Measurements from ENCODE around the gene ARPC5L. TPM values are rescaled to one million over a fixed set of nuclear protein-coding genes. Genes with fewer than 3 reads are reported as not detected.

ARPC5L gene
- total and polyA plus RNA-seq, 9 of the 15 experiments (the other 6 are each of a cell fraction or from before 2014, with no cell fraction given), result 25.4 to 113 (median 63.8) TPM

DNA sequence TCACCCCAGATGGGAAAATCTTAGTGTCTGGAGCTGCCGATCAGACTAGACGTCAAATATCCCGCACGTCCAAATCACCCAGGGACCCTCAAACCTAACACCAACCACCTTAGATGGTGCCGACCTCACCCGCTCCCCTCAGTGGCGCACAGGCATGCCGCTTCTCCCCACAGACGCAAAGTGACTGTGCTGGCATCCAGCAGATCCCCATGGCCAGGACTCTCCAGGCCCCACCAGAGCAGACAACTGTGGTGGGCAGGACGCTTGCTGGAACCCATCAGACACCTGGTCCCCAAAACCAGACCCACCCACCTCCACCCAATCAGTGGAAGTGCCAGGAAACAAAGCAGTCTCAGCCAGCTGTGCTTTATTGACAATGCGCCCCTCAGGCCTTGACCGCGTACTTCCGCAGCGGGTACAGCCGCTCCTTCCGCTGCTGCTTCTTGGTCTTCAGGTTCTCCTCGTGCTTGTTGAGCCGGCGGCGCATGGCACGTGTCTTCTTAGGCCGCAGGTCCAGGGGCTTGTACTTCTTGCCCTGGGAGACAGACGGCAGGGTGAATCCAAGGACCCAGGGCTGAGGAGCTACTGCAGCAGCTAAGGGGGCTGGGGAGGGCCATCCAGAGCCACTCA is 4.3 kb upstream of the ARPC5L start (continued):
- no peak for TF ChIP-seq ZNF143 (CRISPR knock-in tag; IDR thresholded peaks at IDR 0.05)

DNA sequence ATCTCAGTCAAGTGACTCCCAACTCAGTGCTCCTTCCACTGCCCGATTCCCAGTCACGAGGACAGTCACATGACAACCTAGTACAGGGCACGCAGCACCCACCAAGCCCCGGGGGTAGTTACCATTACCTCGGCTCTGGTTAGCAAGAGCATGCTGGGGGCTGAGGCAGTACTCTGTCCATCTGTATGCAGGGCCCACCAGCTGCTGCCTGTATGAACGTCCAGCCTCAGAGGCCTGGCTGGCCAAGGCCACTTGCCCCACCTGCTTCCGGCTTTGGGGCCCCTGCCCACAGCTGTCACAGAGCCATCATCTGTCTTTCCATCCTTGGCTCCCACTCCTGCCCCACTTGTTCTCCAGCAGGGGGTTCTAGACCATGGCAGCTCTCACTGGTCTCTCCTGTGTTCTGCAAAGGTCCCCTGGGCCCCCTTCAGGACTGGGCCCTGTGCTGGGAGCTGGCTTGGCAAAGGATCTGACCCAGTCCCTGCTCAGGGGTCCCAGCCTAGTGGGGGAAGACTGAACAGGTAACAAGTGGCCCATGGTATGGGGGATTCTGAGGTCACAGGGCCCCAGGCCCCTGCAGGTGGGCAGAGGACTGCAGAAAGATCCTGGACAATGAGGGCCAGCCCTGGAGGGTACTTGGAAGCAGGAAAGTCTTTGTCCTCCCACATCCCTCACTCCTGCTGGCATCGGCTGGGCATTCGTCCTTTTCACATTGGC is 3.4 kb upstream of the ARPC5L start:
- H3K9me1 ChIP-seq (ENCODE audit: control insufficient read depth, insufficient read depth, low read length), result peaks cover 15% of the 10 kb centered on the region
- peaks cover 55% of the 10 kb centered on the region for H3K79me2 ChIP-seq (ENCODE audit: control insufficient read depth, insufficient read depth, low read length)
- DNase-seq (ENCODE audit: extremely low read depth in 1 of 4, low spot score in 3 of 4), result no peak
- no peak for ATAC-seq
- H2AFZ ChIP-seq (ENCODE audit: low read depth, low read length), result no peak overlapping the region
- peaks cover 51% of the 10 kb centered on the region for H4K20me1 ChIP-seq (replicated peaks; ENCODE audit: control insufficient read depth, insufficient read depth, low read length)
- FAIRE-seq, result no peak
- WGBS (ENCODE audit: insufficient coverage, low coverage, missing lambda C conversion rate), result 89% methylated on average over 9 of the region's 9 CpGs
- peaks cover 19 to 62% of the 10 kb centered on the region in 2 experiments for H3K4me1 ChIP-seq (replicated peaks in 1 of 2; ENCODE audit: control insufficient read depth in 2 of 2, insufficient read depth in 2 of 2, low read length in 2 of 2)
- CTCF ChIA-PET (ENCODE audit: low intra/inter-chr PET ratio), result no interaction called here
- in situ Hi-C loops (cut with MboI), result no loop called here
- peak overlapping the region in 1 of 2 experiments; percentile 84; a peak in 2 of 4 replicates for H3K9ac ChIP-seq (ENCODE audit: insufficient read depth in 1 of 2, low read depth in 2 of 2, low read length in 2 of 2)
- no peaks in the 10 kb centered on the region; the same call in 1 of the 2 replicates for H3K9me3 ChIP-seq (replicated peaks; ENCODE audit: control insufficient read depth, insufficient read depth, low read depth, low read length)
- peaks cover 57% of the 10 kb centered on the region for H3K36me3 ChIP-seq (ENCODE audit: control insufficient read depth, insufficient read depth, low read length)
- H3K27ac ChIP-seq (ENCODE audit: extremely low read depth, low read depth, low read length), result no peak overlapping the region
- no peak overlapping the region for H3K4me3 ChIP-seq
- no peaks in the 10 kb centered on the region for H3K27me3 ChIP-seq (ENCODE audit: control insufficient read depth in 2 of 2, insufficient read depth in 2 of 2, low read length in 2 of 2)
- intact Hi-C loops (cut with micrococcal nuclease), result loop anchor here (5.0 kb wide), 1 partner anchor 34 kb away; no protein-coding TSS in a partner anchor
- H3K4me2 ChIP-seq (ENCODE audit: insufficient read depth, low read length), result no peak overlapping the region
- no TSS peak for BruUV-seq (replicated peaks)
- POLR2A ChIA-PET, result interaction anchor here (0.6 to 3.5 kb wide), 14 partner anchors 8 to 1846 kb away, joined by 3 to 16 read pairs (median 4); partner anchors contain the start of gene SCAI
- peak; percentile 11 for TF ChIP-seq PRPF4 (IDR thresholded peaks at IDR 0.05; ENCODE audit: insufficient read depth, low read depth, low read length, poor library complexity, severe bottlenecking)
- TF ChIP-seq, protein P1, sequence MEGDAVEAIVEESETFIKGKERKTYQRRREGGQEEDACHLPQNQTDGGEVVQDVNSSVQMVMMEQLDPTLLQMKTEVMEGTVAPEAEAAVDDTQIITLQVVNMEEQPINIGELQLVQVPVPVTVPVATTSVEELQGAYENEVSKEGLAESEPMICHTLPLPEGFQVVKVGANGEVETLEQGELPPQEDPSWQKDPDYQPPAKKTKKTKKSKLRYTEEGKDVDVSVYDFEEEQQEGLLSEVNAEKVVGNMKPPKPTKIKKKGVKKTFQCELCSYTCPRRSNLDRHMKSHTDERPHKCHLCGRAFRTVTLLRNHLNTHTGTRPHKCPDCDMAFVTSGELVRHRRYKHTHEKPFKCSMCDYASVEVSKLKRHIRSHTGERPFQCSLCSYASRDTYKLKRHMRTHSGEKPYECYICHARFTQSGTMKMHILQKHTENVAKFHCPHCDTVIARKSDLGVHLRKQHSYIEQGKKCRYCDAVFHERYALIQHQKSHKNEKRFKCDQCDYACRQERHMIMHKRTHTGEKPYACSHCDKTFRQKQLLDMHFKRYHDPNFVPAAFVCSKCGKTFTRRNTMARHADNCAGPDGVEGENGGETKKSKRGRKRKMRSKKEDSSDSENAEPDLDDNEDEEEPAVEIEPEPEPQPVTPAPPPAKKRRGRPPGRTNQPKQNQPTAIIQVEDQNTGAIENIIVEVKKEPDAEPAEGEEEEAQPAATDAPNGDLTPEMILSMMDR (IDR thresholded peaks at IDR 0.05 in 2 of 3, conservative IDR thresholded peaks at IDR 0.05 in 1 of 3; ENCODE audit: insufficient read depth in 2 of 3, low read depth in 1 of 3, low read length in 3 of 3), result peak; percentile 10 to 29 (median 15); a peak in 1 of 6 replicates
- TF ChIP-seq, protein P2, sequence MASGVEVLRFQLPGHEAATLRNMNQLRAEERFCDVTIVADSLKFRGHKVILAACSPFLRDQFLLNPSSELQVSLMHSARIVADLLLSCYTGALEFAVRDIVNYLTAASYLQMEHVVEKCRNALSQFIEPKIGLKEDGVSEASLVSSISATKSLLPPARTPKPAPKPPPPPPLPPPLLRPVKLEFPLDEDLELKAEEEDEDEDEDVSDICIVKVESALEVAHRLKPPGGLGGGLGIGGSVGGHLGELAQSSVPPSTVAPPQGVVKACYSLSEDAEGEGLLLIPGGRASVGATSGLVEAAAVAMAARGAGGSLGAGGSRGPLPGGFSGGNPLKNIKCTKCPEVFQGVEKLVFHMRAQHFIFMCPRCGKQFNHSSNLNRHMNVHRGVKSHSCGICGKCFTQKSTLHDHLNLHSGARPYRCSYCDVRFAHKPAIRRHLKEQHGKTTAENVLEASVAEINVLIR (CRISPR knock-in tag; IDR thresholded peaks at IDR 0.05), result no peak
- TF ChIP-seq PPARD (CRISPR knock-in tag; IDR thresholded peaks at IDR 0.05), result no peak
- peak; percentile 24; the same call in 1 of the 2 replicates for TF ChIP-seq POLR2A (conservative IDR thresholded peaks at IDR 0.05)
- no peak for TF ChIP-seq ARID1B (IDR thresholded peaks at IDR 0.05)
- TF ChIP-seq, protein P3, sequence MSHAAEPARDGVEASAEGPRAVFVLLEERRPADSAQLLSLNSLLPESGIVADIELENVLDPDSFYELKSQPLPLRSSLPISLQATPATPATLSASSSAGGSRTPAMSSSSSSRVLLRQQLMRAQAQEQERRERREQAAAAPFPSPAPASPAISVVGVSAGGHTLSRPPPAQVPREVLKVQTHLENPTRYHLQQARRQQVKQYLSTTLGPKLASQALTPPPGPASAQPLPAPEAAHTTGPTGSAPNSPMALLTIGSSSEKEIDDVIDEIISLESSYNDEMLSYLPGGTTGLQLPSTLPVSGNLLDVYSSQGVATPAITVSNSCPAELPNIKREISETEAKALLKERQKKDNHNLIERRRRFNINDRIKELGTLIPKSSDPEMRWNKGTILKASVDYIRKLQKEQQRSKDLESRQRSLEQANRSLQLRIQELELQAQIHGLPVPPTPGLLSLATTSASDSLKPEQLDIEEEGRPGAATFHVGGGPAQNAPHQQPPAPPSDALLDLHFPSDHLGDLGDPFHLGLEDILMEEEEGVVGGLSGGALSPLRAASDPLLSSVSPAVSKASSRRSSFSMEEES (CRISPR knock-in tag; IDR thresholded peaks at IDR 0.05), result peak; percentile 60
- TF ChIP-seq, protein P4, sequence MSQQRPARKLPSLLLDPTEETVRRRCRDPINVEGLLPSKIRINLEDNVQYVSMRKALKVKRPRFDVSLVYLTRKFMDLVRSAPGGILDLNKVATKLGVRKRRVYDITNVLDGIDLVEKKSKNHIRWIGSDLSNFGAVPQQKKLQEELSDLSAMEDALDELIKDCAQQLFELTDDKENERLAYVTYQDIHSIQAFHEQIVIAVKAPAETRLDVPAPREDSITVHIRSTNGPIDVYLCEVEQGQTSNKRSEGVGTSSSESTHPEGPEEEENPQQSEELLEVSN (IDR thresholded peaks at IDR 0.05; ENCODE audit: borderline replicate concordance in 1 of 2, extremely low read depth in 1 of 2, insufficient read depth in 1 of 2, insufficient read length in 1 of 2, low read depth in 1 of 2, low read length in 1 of 2, poor library complexity in 1 of 2, severe bottlenecking in 1 of 2), result no peak
- TF ChIP-seq POLR2G (IDR thresholded peaks at IDR 0.05; ENCODE audit: low read depth, low read length), result peak; percentile 49; the same call in 1 of the 2 replicates
- TF ChIP-seq NEUROD1 (IDR thresholded peaks at IDR 0.05; ENCODE audit: borderline replicate concordance, low read depth, low read length, partially characterized antibody), result no peak
- no peak for TF ChIP-seq CBX5 (IDR thresholded peaks at IDR 0.05; ENCODE audit: borderline replicate concordance, low read depth)
